AG08396 (cell line): Measurements from ENCODE around the gene PPIP5K2.

Experiments used
- DNase-seq: peaks from one replicate; pipeline ENCODE4 v3.0.0; 2012; ENCODE audit warnings: low spot score, mixed read lengths

PPIP5K2 gene

DNA sequence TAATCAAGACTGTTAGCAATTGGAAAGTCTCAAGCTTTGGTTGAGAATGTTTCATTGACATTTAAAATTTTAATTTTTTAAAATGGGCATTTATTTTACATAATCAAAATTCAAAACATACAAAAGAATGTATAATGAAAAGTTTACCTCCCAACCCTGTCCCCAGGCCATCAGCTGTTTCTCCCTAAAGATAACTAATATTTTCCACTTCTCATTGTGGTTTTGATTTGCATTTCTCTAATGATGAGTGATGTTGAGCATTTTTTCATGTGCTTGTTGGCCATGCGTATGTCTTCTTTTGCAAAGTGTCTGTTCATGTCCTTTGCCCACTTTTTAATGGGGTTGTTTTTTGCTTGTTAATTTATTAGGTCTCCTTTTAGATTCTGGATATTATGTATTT is 127.0 kb downstream of the PPIP5K2 start:
- no peak for DNase-seq

DNA sequence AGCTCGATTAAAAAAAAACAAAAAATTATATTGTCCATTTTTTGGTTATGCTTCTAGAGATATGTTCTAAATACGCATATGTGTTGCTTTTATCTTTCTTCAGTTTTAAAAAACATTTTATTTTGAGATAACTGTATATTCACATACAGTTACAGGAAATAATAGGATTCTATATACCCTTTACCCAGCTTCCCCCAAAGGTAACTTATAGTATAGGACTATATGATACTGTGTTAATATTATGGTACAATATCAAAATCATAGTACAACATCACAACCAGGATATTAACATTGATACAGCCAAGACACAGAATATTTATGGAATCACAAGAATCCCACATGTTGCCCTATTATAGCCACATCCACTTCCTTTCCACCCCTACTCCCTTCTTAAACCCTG is 129.0 kb downstream of the PPIP5K2 start:
- DNase-seq = no peak

- no peak for DNase-seq
These were observed 134.8 kb downstream of the PPIP5K2 start for GRCh38 chr5:103254921-103255320.

- no peak for DNase-seq
These were observed 135.6 kb downstream of the PPIP5K2 start for GRCh38 chr5:103255691-103256090.

DNA sequence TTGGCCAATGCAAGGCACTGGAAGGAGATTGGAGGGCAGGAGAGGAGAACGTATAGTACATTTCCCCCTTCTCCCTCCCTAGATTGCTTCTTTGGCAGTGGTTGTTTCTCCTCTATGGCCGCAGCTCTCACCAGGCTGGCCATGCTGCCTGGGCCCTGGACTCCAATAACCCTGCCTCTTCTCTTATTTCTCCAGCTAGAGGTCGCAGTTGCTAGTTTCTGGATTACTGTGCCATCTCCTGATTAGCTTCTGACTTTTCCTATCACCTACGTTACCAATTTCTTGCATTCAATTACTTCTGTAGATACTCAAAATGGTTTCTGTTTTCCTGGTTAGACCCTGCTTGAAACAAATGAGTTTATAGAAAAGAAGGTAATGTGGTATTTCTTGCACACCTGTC is 136.1 kb downstream of the PPIP5K2 start:
- DNase-seq = no peak

DNA sequence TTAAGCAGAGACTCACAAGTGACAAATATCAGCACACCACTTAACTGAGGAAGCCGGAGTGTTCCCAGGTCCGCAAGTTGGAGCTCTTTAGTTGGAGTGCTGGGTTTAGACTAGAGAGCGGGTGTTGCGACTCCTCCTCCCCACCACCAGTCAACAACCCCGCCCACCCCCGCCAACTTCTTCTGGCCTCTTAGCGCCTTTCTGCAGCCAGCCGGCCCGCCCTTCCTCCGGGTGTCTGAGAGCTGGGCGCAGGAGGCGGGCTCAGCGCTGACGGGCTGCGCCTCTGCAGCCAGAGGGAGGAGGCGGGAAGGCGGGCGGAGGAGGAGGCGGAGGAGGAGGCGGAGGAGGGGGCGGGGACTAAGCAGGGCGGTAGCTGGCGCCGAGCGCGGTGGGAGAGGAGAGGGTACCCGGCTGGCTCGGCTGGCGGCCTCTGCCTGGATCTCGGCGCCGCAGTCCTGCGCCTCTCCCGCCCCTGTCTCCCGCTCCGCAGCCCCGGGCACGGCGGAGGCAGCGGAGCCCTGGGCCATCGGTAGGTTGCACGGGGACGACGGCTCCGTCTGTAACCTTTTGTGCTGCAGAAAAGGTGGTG is 138.4 kb downstream of the PPIP5K2 start, which contains the start of gene MACIR:
Gene MACIR (plus strand): TSS at position 396 of the 589 bp plus-strand sequence. CDS start 17,157 bp downstream, outside the sequence.
- DNase-seq = peak; percentile 95

DNA sequence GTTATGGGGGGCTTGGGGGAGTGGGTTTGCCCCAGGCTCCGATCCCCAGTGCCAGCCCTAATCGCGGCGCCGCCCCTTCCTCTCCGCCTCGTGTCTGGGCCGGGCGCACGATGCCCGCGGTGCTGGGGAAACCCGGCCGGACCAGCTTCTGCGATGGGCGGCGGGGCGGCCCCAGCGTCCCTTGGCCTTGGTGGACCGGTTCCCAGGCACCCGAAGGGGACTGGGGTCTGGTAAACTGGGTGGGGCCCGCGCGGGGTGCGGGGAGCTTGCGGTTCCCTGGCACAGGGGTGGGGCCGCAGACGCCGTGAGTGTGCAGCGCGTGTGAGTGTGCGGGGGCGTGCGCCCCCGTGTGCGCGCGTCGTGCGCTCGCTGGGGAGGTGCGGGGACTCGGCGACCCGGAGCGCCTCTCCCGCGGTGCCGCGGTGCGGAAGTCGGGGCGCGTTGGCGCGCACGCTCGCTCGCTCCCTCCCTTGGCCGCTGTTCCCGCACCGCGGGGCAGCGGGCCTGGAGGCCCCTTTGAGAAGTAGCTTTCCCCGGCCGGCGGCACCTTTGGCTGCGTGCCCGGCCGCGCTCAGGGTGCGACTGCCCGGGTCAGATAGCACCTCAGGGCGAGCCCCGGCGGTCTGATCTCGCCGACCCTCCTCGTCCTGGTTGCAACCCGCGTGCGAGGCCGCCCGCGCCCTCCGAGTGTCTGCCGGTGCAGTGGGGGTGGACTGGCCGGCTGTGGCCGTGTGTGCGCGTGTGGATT is 139.0 kb downstream of the PPIP5K2 start:
- peak; percentile 52 for DNase-seq

GRCh38 chr5:103259705-103260355 is 139.7 kb downstream of the PPIP5K2 start:
- peak; percentile 41 for DNase-seq

GRCh38 chr5:103260951-103261350 is 140.8 kb downstream of the PPIP5K2 start:
- no peak for DNase-seq
